Stimulated activated CD8-positive, alpha-beta memory T cell treated with anti-CD3 and anti-CD28 coated beads, Interleukin-4, amount 100 ng/mL, for 24 hours (primary cell): Measurements from ENCODE around the gene ARID4B.
"Not testable (repeated sequence)": the region's sequence is repeated elsewhere in the genome, so short reads cannot be mapped to it uniquely, and the experiment has no call there.

Experiments
- DNase-seq: peaks from one replicate; pipeline ENCODE4 v3.0.0-alpha.2; 2020; ENCODE audit warnings: low read depth

ARID4B gene

DNA sequence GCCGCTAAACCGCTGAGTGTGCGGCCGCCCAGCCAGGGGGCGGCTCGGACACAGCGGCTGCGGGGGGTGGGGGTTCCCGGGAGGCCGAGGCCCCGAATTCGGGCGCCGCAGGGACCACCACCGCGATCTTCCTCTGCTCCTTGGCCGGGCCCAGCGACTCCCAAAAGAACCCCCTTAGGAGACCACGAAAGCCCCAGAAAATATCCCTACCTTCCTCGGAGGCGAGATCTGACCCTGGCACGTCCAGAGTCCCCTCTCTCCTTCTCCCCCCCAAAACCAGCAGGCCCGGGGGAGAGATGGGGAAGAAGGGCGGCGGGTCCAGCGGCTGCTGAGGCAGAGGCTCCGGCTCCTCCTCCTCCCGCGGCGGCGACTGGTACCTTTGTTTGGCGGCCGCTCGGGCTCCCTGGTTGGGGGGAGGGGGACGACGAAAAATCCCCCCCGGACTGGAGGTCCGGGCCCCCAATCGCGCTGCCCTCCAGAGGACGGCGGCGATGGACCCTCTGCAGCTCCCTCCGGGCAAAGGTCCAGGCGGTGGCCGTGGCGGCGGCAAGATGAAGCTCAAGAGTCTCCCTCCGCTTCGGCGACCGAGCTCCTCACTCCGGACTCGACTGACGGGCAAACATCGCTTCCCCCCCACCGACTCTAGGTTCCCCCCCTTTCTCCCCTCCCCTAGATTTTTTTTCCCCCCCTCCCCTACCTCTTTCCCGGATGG lies at the start of gene ARID4B:
ARID4B (minus strand) TSS at position 621 of the 712 bp plus-strand sequence. CDS start 1,260 bp downstream, outside the sequence.
- DNase-seq = peak; percentile 36

GRCh38 chr1:235375919-235376605 lies 48.1 kb upstream of the ARID4B start:
- no peak for DNase-seq

DNA sequence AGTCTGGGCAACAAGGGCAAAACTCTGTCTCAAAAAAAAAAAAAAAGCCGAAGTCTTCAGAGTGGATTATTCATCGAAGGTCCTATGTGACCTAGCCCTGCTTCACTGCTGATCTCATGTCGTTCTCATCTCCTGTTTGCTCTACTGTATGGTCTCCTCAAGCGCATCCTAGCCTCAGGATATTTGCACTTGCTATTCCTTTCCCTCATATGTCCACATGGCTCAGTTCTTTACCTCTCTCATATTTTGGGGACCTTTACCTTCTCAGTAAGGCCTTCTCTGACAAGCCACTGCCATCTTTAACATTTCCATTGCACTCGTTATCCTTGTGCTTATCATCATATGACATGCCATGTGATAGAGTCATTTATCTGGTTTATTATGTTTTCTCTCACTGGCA lies 41.8 kb upstream of the ARID4B start:
- DNase-seq = no peak

DNA sequence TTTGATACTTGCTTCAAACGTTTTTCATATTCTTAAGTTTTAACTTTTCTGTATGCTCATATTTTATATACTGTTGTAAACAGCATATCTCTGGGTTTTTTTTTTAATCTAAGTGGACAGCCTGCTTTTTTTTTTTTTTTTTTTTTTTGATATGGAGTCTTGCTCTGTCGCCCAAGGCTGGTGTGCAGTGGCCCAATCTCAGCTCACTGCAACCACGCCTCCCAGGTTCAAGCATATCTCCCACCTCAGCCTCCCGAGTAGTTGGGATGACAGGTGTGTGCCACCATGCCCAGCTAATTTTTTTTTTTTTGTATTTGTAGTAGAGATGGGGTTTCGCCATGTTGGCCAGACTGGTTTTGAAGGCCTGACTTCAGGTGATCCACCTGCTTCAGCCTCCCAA lies 40.4 kb upstream of the ARID4B start:
- no peak for DNase-seq

GRCh38 chr1:235367000-235367908 lies 39.3 kb upstream of the ARID4B start, which contains the start of gene TBCE:
TBCE (plus strand) TSS chr1:235367427; CDS start chr1:235380050, 12,623 bp downstream.
- DNase-seq = peak; percentile 85

GRCh38 chr1:235366286-235366685 lies 38.3 kb upstream of the ARID4B start:
- no peak for DNase-seq

GRCh38 chr1:235364189-235364588 lies 36.2 kb upstream of the ARID4B start:
- not testable (repeated sequence) for DNase-seq

GRCh38 chr1:235358899-235359298 lies 30.9 kb upstream of the ARID4B start:
- no peak for DNase-seq

DNA sequence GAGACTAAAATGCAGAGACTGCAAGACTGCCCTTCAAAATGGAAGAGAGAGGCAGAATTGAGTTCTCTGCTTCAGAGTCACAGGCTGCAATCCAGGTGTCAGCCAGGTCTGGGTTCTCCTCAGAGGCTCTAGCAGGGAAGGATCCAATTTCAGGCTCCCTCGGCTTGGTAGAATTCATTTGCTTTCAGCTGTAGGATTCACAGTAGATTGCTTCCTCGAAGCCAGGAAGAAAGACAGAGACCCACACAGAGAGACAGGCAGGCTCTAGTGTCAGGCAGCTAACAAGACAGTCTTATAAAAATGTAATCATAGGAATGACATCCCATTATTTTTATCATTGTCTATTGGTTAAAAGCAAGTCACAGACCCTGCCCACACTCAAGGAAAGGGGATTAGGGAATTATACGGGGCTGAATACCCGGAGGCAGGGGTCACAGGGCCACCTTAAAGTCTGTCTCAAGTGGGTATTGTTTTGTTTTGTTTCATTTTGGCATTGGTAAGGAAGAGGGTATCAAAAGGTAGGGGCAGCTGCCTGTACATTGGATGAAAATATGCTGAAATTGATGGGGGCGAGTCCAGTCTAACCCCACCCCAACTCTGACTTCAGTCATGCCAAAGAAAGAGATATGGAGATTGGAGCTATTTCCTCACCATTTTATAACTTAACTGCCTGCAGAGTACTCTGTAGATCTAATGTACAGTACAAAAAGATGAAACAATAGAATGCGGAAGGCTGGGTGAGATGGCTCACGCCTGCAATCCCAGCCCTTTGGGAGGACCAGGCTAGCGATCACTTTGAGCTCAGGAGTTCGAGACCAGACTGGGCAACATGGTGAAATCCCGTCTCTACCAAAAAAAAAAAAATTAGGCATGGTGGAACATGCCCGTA lies 29.8 kb upstream of the ARID4B start:
- no peak for DNase-seq

- no peak for DNase-seq
Measured at GRCh38 chr1:235351898-235352297, 23.9 kb upstream of the ARID4B start.

DNA sequence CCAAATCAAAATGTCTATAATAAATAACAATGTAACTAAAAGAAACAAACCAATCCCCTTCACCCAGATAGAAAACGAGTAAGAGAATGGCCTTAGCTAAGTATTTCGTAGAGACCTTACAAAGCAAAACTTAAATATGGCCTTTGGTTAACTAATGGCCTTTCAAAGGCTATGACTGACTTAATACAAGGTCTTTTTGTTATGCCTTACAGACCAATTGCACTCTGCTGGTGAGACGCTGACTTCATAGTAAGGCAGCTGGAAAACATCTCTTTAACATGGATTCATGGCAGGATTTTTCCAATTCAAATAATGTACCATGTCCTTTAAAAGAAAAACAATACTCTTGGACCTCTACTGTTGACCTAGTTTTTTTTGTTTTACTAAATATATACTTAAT lies 23.5 kb upstream of the ARID4B start:
- DNase-seq = no peak

- no peak for DNase-seq
Measured at GRCh38 chr1:235343726-235344125, 15.7 kb upstream of the ARID4B start.

DNA sequence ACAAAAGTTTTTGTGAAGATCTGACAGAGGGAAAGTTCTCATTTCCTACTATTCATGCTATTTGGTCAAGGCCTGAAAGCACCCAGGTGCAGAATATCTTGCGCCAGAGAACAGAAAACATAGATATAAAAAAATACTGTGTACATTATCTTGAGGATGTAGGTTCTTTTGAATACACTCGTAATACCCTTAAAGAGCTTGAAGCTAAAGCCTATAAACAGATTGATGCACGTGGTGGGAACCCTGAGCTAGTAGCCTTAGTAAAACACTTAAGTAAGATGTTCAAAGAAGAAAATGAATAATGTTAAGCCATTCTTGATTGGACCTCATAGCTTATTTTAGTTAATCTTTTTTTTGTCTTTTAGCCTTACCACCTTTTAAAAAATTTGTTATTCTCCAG lies 14.5 kb upstream of the ARID4B start:
- no peak for DNase-seq

DNA sequence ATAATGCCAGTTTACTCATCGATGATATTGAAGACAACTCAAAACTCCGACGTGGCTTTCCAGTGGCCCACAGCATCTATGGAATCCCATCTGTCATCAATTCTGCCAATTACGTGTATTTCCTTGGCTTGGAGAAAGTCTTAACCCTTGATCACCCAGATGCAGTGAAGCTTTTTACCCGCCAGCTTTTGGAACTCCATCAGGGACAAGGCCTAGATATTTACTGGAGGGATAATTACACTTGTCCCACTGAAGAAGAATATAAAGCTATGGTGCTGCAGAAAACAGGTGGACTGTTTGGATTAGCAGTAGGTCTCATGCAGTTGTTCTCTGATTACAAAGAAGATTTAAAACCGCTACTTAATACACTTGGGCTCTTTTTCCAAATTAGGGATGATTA lies 14.1 kb upstream of the ARID4B start:
- no peak for DNase-seq

GRCh38 chr1:235341334-235341733 lies 13.4 kb upstream of the ARID4B start:
- no peak for DNase-seq

DNA sequence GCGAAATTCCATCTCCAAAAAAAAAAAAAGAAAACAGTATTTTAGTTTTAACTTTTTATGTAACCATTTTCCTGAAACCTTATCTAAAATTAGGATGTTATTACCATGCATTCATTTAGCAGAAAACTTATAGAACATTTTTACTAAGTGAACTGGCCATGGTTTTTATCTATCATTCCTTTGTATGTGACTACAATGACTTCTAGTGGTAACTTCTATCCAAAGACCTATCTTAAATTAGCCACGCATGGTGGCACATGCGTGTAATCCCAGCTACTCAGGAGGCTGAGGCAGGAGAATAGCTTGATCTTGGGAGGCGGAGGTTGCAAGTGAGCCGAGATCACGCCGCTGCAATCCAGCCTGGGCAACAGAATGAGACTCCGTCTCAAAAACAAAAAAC lies 11.8 kb upstream of the ARID4B start:
- no peak for DNase-seq

GRCh38 chr1:235336903-235337302 lies 8.9 kb upstream of the ARID4B start:
- no peak for DNase-seq

DNA sequence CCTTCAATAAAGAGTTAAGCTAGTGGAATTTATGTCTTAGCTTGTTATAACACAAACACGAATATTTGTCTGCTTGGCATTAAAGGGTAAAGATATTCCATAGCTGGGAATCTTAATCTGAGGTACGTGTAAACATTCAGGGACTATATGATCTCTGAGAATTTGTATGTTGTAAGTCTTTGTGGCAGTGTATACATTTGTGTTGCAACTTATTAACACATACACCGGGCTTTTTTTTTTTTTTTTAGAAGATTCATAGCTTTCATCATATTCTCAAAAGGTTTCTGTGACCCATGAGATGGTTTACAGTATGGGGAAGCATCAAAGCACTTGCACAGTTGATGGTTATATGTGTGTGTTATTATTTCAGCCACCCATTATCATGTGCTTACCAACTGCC lies 3.4 kb upstream of the ARID4B start:
- DNase-seq = no peak

- no peak for DNase-seq
Measured at GRCh38 chr1:235330918-235331285, 2.9 kb upstream of the ARID4B start.

DNA sequence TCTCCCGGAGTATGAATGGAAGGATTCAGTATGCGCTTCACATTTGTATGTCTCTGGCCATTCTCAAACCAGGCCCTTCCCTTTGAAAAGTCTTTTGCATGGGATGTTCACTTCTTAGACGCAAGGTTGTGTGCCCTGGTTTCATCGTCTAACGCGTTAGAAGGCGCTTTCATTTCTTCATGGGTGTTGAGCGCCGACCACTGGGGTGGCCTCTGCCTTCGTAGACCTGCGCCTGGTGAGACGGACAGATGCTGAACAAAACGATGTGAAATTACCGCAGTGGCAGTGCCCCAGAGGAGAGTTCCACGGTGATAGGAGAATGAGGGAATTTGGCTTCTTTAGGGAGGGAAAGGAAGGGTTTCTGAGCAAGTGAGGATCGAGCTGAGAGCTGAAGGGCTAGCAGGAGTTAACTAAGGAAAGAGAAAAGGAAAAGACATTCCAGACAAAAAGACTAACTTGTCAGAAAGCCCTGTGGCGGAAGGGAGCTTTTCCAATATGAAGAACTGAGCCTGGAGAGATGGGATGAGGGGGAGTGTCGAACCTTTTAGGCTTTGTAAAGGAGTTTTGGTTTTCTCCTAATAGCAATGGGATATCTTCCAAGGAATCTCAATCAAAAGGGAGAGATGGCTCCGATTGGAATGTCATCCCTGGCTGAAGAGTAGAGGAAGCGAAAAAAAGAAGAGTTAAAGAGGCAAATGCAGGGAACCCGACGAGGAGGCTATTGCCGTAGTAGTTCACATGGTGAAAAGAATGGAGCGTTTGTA lies 1.3 kb upstream of the ARID4B start:
- peak; percentile 24 for DNase-seq
